ENCODE data around the gene SLC66A1.

The SLC66A1 gene

DNA sequence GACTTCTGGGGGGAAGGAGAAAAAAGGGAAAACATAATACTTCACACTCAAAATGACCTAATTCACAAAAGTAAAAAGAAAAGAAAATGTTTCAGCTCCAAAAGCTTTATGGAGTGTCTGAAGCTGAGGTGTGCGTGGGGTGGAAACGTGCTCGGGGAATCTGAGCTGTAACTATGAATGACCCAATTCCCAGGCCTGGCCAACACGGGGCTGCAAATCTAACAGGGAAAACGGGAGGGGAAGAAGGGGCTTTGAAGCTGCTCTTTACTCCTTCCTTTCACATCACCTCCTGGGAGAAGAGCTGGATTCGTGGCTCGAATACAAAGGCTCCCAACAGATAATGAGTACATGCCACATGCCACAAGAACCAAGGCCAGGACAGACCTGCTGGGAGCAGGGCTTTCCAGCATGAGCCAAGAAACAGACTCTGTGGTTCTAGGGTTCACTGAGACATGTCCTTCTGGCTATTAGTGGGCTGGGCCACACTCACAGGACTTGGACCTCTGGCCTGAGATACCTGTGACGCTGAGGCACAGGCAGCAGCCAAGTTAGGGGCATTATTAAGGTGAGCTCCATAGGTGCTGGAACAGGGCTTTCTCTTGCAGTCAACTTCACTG is 51.5 kb downstream of the SLC66A1 start:
- no peak for DNase-seq (ENCODE audit: low read depth)

DNA sequence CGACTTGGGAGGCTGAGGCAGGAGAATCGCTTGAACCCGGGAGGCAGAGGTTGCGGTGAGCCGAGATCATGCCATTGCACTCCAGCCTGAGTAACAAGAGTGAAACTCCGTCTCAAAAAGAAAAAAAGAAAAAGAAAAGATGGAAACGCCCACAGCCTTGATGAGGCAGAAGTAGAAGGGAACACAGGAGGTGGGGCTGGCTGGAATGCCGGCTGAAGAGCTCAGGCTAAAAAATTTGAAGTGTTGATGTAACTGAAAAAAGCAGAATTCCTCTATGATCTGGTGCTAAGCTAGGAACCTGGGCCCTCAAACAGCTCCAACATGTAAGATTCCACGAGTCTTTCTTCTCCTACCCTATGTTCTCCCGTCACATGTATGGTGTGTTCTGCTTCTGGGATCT is 53.6 kb downstream of the SLC66A1 start:
- no peak for DNase-seq (ENCODE audit: low read depth)

DNA sequence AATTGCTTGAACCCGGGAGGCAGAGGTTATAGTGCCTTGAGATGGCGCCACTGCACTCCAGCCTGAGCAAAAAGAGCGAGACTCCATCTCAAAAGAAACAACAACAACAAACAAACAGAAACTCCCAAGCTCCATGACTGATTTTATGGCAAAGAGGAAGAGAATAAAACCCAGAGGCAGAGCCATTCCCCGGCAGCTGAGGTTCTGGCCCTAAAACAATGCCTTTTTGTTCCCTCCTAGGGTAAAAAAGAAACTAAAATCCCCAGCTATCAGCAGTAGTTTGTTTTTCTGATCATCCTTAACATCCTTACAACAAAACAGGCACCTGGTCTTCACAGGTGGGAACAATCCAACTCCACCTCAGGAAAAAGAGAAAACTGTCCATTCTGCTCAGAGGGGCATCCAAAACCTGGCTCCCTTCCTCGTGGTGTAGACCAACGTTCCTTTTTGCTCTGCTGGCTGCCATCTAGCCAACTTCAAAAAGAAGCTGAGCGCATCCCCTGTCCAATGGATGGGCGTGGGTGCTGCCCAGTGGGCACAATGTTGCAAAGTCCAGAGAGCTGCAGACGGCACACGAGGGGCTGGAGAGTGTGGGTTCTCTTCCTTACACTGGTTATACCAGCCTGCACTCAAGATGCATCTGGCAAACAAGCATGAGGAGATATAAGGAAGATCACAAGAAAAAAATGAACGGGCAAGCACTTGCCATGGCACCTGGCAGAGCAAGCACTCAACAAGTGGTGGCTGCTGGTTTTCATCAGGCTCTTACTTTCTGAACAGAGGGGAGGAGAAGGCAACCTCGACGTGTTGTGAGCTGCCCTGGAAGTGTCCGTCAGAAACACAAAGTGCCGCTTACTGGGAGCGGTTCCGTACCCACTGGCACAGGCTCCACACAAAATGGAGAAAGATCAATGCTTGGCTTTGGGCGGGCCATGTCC is 54.7 kb downstream of the SLC66A1 start:
- no peak for DNase-seq (ENCODE audit: low read depth)

DNA sequence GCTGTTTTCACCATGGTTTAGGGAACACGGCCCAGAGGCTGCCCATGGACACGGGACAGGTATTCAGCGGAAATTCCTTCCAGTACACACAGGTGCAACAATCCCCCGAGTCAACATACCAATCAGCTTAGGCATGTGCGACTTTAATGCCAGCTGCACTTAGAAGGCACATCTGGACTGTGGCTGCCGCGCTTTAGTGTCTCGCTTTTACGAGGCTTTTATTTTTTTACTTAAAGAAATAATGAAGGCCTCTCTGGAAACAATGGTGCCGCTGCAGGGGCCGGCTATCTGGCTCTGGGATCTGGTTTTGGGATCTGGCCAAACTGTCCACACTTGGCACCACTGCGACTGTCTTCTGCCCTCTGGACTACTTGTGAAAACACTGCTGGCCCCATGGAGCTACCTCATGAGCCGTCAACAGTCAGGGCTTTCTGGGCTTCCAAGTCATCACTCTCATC is 55.5 kb downstream of the SLC66A1 start:
- no peak for DNase-seq (ENCODE audit: low read depth)

DNA sequence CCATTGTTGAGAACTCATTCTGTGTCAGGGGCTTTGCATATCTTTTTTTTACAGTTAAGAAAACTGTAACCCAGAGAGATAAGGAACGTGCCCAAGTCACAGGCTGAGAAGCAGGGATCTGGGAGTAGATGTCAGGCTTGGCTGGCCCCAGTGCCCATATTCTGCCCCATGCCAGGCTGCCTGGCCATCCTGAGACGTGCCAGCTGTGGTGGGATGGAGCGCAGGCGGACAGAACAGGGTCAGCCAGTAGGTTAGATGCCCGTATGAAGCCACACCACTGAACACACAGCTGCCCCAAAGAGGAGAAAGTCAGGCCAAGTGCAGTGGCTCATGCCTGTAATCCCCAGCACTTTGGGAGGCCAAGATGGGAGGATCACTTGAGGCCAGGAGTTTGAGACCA is 55.9 kb downstream of the SLC66A1 start:
- DNase-seq (ENCODE audit: low read depth), result no peak

DNA sequence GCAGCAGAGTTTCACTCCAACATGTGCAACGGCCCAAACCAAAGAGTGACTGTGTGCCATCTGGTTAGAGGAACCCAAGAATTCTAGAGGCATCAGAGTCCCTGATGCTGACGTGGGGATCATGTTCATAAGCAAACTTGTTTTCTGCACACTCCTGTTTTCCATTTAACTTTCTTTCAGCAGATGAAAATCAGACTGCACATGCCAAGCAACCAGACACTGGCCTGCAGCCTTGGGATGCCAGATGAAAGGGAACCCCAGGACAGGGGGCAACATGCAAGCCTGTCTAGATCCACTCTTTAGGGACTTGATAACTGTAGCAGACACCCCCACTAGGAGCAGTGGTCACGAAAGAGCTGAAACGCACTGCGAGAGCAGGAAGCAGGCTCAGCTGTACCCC is 56.8 kb downstream of the SLC66A1 start:
- DNase-seq (ENCODE audit: low read depth), result no peak

DNA sequence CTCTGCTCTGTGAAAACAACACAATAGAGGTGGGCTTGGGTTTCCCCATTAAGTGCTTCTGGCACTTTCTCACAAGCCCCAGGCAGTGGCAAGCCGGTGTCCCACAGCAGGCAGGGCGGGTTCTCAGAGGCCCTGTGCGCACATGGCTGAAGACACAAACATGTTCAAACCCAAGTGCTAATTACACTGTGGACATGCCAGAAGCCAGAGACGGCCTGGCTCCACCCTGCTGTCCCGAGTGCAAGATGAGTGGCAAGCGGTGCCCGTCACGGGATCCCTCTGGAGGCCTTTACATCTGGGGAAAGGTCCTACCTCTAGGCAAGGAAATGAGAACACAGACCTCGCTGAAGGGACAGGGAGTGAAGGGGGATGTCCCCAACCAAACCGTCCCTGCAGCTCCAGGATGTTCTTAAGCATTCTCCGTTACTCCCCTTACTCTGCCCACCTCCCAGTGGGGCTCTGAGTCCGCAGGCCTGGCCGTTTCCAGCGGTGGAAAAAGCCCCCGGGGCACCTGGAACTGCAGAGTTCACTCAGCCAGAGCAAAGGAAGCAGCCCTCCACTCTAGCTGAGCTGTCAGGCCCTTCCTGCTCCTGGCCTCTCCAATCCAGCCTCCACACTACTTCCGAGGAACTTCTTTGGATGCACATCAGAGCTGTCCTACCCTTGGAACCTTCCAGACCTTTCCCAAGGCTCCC is 57.4 kb downstream of the SLC66A1 start:
- no peak for DNase-seq (ENCODE audit: low read depth)

DNA sequence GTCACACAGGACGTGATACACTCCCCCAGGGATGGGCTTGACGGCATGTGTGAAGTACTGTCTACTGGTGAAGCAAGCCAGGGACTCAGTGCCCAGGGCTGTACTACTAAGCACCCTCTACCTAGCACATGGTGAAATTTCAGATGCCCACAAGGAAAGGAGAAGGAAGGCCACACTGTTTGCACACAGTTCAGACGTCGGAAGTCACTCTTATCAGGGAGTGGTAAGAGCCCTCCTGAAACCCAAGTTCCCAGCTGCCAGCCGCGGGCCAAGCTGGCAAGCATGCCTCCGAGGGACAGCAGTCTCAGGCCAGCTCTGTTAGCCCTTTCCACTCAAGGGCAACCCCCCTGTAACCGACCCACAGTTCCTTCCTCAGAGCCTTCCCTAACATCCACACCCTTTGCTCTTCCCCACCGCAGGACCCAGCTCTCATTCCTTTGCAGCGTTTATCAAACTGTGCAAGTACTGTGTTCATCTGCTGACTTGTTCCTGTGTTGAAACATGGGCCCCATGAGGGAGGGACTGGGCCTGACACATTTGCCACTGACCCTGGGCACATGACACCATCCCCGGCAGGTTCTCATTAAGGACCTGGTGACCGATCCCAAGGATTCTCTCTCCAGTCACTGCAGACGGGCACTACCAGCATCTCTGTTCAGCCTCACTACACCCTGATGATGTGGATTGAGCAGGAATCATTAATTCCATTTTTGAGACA is 58.5 kb downstream of the SLC66A1 start:
- no peak for DNase-seq (ENCODE audit: low read depth)

DNA sequence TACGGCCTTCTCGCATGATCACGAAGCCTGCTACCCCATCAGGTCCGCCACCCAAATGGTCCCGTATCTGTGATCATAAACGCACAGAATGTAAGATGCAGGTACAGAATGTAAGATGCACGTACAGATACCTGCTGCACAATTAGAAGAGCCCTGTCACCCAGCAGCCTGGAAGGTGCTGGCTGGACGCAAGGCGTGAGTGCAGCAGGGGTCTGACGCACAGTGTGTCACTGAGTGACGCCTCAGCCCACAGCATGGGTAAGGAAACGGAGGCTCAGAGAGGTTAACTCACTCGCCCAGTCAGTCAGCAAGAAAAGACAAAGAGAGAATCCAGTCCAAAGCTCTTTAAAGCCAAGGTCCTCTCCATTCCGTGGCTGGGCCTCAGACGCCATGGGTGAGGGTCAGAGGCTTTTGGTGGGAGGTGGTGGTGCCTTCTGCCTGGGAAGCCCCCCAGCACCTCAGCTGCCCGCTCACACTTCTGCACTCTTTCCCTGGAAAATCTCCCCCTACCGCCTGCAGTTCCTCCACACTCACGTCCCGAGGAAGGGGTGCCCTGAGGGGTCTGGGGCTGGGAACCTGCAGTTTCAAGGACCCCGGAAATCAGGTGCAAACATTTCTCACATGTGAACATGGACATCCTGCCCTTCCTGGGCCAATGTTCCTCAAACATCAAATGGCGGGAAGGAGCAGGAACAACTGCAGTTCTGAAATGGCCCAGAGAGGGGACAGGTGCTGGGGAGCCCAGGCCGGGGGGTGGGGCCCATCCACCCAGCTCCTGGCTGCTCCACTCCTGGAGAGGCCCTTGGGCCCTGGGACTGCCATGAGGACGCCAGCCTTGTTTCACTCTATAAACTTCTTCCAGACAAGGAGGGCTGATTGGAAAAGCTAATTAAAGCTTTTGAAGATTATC is 59.4 kb downstream of the SLC66A1 start:
- DNase-seq (ENCODE audit: low read depth), result no peak

DNA sequence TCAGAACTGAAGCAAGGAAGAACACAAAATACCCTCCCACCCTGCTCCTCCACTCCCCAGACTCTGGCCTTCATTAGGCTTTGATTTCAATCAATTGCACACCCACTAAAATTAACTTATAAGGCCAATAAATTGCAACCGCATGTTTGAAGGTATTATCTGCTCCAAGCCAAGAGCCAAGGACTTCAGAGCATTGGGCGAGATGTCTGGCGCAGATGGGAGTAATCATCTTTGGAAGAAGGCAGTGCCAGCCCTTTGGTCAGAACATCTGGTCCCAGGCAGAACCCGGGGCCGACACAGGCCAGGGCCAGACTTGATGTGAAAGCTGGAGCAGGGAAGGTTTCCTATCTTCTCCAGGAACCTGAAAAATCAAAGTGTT is 60.0 kb downstream of the SLC66A1 start:
- DNase-seq (ENCODE audit: low read depth), result no peak

DNA sequence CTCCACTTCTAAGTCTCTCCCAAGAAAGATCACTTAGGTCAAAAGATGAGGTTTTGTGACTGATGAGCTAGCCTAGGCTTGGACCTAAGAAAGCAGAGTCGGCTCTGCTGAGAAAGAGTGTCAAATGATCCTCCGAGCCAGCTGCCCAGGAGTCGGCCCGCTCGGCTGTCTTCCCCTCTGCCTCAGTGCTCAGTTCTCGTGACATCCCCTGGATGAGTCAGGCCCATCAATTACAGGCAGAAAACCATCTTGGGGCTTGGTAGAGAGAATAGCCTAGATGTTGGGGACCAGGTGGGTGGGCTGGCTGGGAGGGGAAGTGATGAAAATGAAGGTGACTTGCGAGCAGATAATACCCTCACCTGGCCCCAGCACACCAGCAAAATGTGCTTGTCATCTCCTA is 60.5 kb downstream of the SLC66A1 start:
- DNase-seq (ENCODE audit: low read depth), result no peak

DNA sequence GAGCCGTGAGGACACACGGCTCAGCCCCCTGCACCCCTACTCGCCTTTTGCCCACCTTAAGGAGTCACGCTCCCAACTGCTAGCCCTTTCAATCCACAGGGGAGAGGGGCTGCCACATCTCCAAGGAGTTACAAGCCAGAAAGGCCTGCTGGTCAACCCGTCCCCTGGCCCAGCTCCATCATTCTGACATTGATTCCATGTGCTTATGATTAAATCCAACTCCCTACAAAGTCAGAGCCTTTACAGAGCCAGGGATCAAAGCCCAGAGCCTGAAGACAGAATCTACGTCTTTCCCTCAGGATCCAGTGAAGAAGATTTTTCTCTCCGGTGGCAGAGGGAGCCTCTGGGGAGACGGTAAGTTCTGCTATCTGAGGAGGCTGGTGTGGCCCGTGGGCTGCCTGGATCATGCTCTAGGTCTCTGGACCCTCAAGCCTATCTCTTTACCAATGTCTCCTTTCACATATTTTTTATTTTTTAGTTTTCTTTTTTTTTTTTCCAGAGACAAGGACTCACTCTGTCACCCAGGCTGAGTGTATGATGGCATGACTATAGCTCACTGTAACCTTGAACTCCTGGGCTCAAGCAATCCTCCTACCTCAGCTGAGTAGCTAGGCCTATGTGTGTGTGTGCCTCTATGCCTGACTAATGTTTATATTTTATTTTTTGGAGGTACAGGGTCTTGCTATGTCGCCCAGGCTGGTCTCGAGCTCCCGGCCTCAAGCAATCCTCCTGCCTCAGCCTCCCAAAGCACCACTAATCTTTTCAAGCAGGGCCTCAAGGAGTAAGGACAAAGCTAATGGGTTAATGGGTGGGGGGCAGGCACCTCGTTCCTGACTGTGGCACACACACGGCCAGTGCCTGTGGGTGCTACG is 61.3 kb downstream of the SLC66A1 start:
- DNase-seq (ENCODE audit: low read depth), result no peak

DNA sequence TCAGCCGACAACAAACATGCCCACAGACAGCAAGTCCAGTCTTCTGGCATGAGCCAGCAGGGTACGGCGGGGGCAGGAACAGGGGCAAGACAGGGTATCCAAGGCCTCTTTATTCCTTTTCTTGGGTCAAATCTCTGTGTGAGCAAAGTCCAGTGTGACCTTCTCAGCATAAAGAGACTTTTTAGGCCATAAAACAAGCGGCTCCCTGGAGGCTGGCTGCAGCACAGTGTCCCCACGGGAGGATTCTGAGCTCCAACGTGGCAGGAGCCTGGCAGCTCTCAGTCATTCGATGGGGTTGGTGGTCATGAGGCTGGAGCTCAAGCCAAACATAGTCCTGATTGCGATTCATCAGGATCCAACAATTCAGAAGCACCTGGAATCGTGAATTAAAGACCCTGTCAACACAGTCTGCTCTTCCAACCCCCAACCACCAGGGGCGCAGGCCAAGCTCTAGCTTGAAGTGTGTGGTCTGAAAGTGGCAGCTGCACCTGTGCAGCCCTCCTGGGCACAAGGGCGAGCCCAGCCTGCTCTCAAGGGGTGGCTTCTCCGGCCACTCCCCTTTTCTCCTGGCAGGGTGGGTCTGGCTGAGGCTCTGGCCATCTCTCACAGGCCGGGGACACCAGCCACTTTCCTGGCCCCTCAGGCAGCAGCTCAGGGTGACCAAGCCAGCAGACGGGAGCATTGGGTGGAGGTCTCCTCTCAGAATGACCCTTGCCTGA is 62.1 kb downstream of the SLC66A1 start:
- DNase-seq (ENCODE audit: low read depth), result no peak

DNA sequence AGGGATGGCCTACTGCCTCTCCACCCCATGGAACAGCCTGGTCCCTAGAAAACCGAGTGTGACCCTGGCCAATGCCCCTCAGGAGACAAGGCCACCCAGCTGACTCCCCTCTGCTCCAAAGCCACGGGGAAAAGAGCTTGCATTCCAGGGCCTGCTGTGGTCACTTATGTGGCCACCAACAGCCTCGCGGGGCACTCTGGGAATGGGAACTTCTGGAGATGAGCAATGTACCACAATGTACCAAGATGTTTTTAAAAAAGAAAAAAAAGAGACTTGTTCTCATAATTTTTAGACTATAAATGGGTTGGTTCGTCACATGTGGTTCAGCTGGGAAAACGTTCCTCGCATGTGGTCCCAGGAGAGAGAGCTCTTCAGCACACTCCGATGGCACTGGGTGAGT is 62.8 kb downstream of the SLC66A1 start:
- DNase-seq (ENCODE audit: low read depth), result no peak

DNA sequence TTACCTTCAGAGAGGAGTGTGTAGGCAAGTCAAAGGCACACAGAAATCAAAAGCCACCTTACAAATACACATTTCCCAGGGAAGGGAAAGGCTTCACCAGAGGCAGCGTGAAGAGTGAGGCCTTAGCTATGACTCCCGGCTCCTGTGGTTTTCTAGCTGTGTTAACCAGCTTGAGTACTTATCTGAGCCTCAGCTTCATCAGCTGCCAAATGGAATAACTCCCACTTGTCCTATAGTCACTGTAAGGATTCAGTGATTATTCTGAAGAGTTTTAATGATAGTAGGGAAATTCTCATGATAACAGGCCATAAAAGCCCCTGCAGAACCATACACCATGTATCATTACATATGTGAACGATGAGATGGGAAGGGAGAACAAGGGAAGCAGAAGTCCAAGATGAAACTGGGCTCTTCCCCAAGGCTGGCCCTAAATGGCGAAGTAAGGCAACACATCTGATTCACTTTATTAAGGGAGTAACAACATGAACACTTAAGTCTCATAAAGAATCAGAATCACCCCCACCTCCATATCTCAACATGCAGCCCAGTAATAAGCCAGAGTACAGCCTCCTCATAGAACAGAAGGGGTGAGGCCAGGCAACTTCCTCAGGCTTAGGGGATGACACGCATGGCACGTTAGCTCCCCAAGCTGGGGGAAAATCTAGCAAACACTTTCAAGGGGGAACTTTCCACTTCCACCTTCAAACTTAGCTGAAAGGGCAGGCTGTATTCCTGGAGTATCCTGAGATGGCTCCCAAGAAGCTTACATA is 63.7 kb downstream of the SLC66A1 start:
- no peak for DNase-seq (ENCODE audit: low read depth)

DNA sequence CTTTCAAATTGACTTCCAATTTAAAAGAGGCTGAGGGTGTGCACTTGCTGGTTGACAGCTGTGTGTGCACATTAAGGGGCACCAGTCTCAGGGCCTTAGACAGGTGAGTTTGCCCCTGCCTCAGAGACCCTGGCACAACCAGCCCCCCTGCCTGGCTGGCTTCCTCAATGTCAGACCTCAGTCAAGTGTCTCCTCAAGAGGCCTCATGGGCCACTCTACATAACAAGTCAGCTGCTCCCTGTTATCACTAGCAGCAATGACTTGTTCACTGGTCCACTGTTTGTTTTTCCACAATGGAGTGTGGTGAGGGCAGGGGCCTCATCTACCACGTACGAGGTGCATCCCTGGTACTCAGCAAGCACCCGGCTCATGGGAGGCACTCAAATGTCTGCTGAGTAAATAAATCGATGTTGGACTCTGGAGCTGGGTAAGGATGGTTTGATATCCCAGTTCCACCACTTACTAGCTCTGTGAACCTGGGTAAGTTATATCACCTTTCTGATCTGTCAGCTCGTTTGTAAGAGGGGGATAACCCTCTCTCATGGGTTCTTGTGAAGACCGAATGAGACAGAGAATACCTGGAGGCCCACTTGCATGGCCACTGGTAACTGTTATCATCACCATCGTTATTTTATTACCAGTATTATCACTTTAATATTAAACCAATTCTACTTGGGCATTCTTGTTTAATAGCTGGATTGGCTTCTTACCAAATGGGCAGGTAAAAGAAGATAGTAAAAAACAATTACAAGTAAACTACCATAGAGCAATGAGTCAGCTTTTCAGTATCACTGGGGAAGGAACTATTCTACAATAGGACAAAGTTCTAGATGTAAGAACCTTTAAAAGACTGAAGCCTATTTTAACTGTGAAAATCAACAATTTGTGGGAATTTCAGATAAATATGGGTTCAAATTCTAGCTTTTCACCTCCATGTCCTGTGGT is 64.6 kb downstream of the SLC66A1 start:
- DNase-seq (ENCODE audit: low read depth), result no peak
